Vagina (tissue), 2 donors: Measurements from ENCODE around the gene NMT1.

Experiments
- POLR2A ChIP-seq, 2 donors: fragments of 450-650 bp; IDR thresholded peaks; one replicate each; pipeline ENCODE4 v1.6.1; 2017; ENCODE audit warnings: antibody characterized with exemption in 2 of 2, mild to moderate bottlenecking in 2 of 2, moderate library complexity in 2 of 2
- POLR2AphosphoS5 ChIP-seq, 2 donors: sonication (generic); formaldehyde crosslinking; IDR thresholded peaks; one replicate each; pipeline ENCODE4 v1.9.0; 2017; ENCODE audit warnings: antibody characterized with exemption in 2 of 2, mild to moderate bottlenecking in 2 of 2, low read depth in 1 of 2; ENCODE audit not compliant: insufficient read depth in 1 of 2
- TF ChIP-seq, protein P1 (sequence below), 3 experiments: fragments of 450-650 bp in 2 of 3; fragments of 200-600 bp in 1 of 3; sonication (generic) in 1 of 3; IDR thresholded peaks; one replicate each; pipeline ENCODE4 v1.5.1; 2017 to 2019; ENCODE audit warnings: antibody characterized with exemption in 3 of 3, mild to moderate bottlenecking in 2 of 3, moderate library complexity in 2 of 3

DNA sequence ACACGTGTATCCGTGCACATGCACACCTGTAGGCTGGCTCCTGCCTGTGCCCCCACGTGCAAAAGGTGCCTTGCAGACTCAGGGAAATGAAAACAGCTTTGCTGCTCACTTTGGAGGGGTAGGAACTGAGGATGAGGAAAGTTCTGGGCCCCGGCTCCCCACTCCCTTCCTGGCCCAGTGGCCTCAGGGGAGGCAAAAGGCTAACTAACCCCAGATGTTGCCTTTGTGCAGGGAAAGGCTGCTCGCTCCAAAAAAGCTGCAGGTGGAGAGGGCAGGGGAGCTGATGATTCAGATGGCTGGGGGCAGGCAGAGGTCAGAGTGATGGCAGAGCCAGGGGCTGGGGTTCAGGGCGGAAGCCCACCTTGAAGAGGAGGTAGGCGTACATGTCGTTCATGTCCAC is 58.8 kb downstream of the NMT1 start:
- TF ChIP-seq, protein P1, sequence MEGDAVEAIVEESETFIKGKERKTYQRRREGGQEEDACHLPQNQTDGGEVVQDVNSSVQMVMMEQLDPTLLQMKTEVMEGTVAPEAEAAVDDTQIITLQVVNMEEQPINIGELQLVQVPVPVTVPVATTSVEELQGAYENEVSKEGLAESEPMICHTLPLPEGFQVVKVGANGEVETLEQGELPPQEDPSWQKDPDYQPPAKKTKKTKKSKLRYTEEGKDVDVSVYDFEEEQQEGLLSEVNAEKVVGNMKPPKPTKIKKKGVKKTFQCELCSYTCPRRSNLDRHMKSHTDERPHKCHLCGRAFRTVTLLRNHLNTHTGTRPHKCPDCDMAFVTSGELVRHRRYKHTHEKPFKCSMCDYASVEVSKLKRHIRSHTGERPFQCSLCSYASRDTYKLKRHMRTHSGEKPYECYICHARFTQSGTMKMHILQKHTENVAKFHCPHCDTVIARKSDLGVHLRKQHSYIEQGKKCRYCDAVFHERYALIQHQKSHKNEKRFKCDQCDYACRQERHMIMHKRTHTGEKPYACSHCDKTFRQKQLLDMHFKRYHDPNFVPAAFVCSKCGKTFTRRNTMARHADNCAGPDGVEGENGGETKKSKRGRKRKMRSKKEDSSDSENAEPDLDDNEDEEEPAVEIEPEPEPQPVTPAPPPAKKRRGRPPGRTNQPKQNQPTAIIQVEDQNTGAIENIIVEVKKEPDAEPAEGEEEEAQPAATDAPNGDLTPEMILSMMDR (IDR thresholded peaks at IDR 0.05): no peak
- no peak for TF ChIP-seq POLR2A (IDR thresholded peaks at IDR 0.05)
- no peak for TF ChIP-seq POLR2AphosphoS5 (IDR thresholded peaks at IDR 0.05; ENCODE audit: insufficient read depth in 1 of 2, low read depth in 1 of 2)
